Measurements from ENCODE around the gene TINAG. TPM values are rescaled to one million over a fixed set of nuclear protein-coding genes. Genes with fewer than 3 reads are reported as not detected.

The TINAG gene
- total RNA-seq, result 0.16 and 4.6 TPM in 2 replicates

GRCh38 chr6:54308289-54308985 is at the start of gene TINAG:
Gene TINAG (plus strand): TSS chr6:54308441. CDS start chr6:54308551, 110 bp downstream.

Other genes starting within 250 kb of the TINAG start
- gene MLIP, start 197.0 kb upstream of the TINAG start, total RNA-seq, result 0.25 TPM in 1 of 2 replicates, not detected in the other

All from mesangial cell (primary cell).